HCEC 1CT (cell line): ENCODE data around the gene MLH1.
"Not testable (repeated sequence)": the region's sequence is repeated elsewhere in the genome, so short reads cannot be mapped to it uniquely, and the experiment has no call there.

Experiments
- DNase-seq: peaks from one replicate; pipeline ENCODE4 v3.0.0-alpha.2; 2017

MLH1 gene

DNA sequence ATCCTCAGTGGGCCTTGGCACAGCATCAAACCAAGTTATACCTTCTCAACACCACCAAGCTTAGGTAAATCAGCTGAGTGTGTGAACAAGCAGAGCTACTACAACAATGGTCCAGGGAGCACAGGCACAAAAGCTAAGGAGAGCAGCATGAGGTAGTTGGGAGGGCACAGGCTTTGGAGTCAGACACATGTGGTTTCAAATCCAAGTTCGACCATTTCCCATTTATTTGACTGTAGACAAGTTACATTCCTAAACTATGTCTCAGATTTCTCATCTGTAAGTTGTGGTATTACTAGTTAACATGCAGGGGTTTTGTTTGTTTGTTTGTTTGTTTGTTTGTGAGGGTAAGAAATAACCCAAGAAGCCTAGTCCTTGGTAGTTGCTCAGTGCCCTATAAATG lies 46.9 kb downstream of the MLH1 start:
- DNase-seq = peak; percentile 53

- no peak for DNase-seq
Measured at GRCh38 chr3:37041546-37042195, 48.4 kb downstream of the MLH1 start.

- DNase-seq = not testable (repeated sequence)
Measured at GRCh38 chr3:37042712-37043111, 49.4 kb downstream of the MLH1 start.

DNA sequence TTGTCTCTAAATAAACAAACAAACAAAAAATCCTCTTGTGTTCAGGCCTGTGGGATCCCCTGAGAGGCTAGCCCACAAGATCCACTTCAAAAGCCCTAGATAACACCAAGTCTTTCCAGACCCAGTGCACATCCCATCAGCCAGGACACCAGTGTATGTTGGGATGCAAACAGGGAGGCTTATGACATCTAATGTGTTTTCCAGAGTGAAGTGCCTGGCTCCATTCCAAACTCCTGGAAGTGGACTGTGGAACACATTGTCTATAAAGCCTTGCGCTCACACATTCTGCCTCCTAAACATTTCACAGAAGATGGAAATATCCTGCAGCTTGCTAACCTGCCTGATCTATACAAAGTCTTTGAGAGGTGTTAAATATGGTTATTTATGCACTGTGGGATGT lies 57.0 kb downstream of the MLH1 start:
- no peak for DNase-seq

- DNase-seq = no peak
Measured at GRCh38 chr3:37052860-37053259, 59.5 kb downstream of the MLH1 start.

- DNase-seq = no peak
Measured at GRCh38 chr3:37053337-37053736, 60.0 kb downstream of the MLH1 start.

DNA sequence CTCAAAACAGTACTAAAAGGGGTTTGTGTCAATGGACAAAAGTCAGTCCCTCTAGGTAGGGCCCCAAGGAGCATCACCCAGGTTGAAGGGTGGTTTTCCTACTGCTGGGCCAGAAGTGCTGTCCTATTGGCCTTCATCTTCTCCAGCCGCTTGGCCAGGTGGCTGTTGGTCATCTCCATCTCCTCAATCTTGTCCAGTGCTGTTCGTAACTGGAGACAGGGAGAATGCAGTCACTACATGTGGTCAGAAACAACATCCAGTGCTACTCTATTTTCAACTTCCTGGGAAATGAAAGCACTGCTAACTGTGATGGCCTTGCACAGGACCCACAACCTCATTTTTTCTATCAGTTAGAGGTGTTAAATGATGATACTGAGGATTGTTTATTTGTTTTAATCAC lies 60.4 kb downstream of the MLH1 start:
- no peak for DNase-seq

DNA sequence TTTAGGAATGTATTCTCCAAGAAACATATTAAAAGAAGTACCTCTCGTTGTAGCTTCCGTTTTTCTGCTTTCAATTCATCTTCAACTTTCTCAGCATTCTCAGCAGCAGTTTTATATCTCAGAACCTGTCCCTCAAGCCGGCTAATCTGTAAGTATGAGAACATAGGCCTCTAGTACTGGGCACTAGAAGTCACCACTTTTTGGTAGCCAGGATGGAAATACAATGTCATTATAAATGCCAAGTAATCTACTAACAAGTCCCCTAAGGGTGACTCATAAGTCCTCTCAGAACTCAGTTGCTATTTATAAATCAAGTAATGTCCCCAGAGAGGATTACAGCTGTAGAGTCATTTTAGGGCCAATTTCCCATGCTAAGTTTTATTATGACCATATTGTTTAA lies 61.1 kb downstream of the MLH1 start:
- DNase-seq = peak; percentile 34

DNA sequence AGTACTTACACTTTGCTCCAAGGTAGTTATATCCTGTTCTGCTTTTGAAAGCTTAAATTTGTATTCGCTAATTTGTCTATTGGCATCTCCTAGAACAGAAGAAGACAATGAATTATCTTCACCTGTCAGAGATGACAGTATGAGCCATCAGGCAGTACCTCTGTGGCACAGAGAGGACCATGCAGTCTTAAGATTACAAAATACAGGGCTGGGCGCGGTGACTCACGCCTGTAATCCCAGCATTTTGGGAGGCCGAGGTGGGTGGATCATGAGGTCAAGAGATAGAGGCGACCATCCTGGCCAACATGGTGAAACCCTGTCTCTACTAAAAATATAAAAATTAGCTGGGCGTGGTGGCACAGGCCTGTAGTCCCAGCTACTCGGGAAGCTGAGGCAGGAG lies 61.8 kb downstream of the MLH1 start:
- not testable (repeated sequence) for DNase-seq

DNA sequence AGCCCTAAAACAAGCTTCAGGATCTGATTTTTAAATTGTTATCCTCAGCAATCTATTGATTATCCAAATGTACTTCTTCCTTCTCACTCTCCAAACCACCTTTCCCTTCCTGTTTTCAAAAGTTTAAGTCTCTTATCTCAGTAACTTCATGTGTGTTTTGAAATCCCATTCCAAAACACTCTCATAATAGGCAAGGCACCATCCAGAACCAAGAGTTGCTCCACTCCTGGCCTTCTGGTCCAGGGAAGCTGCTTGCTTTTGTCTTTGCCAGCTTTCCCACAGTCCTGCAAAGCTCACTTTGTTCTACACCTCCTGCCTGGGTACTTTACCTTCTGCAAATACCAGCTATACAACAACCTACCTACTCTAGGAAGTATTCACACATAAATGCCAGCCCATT lies 63.5 kb downstream of the MLH1 start:
- DNase-seq = no peak

- no peak for DNase-seq
Measured at GRCh38 chr3:37058117-37058516, 64.8 kb downstream of the MLH1 start.

GRCh38 chr3:37064747-37065146 lies 71.4 kb downstream of the MLH1 start:
- no peak for DNase-seq

DNA sequence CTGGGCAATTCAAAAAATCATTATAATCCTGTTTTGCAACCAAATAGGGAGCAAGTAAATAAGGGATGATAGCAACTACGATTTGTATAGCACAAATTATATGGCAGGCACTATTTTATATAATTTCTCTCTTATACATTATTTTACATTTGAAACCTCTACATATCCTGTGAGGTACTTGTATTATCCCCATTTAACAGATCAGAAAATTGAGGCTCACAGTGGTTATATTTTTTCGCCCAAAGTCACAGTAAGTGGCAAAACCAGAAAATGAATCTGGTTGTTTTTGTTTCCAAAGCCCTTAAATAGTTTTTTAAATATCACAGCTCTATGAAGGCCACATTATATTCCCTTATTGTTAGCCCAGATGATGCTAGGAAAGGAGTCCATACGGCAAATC lies 74.3 kb downstream of the MLH1 start:
- no peak for DNase-seq

DNA sequence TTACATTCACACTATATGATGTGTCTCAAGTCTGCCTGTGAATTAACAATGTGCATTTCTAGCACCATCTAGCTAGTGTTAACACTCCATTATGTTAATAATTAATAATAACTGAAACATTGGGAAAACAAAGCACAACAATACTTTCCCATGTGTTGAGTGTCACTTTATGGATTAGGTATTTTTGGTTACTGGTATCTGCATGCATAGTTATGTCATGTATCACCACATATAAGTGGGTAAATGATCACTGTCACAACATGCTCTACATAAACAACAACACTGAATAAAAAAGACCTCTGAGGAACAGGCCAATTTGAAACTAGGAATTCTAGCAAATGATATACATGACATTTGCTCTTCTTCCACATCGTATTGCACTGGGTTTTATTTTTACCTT lies 74.7 kb downstream of the MLH1 start:
- DNase-seq = no peak

- no peak for DNase-seq
Measured at GRCh38 chr3:37071921-37072320, 78.6 kb downstream of the MLH1 start.

GRCh38 chr3:37072892-37073291 lies 79.6 kb downstream of the MLH1 start:
- DNase-seq = peak; percentile 66

- peak; percentile 84 for DNase-seq
Measured at GRCh38 chr3:37074178-37074577, 80.9 kb downstream of the MLH1 start.

GRCh38 chr3:37075955-37076354 lies 82.6 kb downstream of the MLH1 start:
- DNase-seq = peak; percentile 22

- DNase-seq = no peak
Measured at GRCh38 chr3:37082317-37082716, 89.0 kb downstream of the MLH1 start.

DNA sequence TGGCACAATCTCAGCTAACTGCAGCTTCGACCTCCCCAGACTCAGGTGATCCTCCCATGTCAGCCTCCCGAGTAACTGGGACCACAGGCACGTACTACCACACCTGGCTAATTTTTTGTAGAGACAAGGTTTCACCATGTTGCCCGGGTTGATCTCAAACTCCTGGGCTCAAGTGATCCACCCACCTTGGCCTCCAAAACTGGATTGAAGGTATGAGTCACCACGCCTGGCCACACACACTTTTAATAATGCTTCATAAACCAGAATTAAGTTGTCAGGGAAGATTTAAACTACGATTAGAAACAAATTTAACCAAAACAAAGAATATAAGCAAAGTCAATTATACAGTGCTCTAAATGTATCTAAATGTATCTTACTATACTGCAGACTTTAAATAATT lies 93.6 kb downstream of the MLH1 start:
- DNase-seq = no peak

- no peak for DNase-seq
Measured at GRCh38 chr3:37087870-37088269, 94.6 kb downstream of the MLH1 start.

GRCh38 chr3:37092484-37092883 lies 99.2 kb downstream of the MLH1 start:
- DNase-seq = no peak

GRCh38 chr3:37093481-37093880 lies 100.2 kb downstream of the MLH1 start:
- DNase-seq = no peak

DNA sequence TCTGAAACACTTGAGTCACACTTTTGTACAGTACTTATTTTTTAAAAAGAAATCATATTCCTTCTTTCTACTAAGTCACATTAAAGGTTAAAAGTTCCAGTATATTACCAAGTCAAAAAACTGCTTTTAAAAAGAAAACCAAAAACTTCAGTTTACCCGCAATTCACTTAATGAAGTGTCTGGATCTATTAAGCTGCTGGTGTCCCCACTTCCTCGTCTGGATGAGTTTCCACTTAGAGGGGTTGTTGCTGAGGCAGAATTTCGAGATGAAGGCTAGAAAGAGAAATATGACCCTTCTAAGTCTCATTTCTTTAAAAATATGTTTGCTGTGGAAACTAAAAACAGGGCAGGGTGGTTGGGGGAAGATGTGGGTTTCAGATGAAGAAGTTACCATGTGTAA lies 101.3 kb downstream of the MLH1 start:
- no peak for DNase-seq

GRCh38 chr3:37096288-37096687 lies 103.0 kb downstream of the MLH1 start:
- DNase-seq = peak; percentile 85

DNA sequence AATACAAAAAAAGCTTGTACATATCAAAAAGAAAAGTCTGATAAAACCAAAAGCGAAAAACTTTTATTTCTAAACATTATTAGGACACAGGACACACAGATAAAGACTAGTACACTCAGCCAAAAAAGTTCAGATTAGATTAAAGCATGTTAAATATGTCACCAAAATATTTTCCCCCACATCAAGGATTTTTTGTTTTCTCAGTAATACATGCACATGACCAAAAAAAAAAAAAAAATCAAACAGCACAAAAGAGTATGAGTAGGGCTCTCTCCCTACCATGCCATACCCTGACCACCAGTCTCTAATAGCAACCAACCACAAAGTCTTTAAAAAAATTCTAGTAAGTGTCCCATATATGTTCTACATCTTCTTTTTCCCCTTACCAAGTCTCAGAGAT lies 103.7 kb downstream of the MLH1 start:
- no peak for DNase-seq
